Measurements from ENCODE around the gene DNAH2.
A peak's percentile ranks its signal among the peaks of the same experiment; 100 is the strongest.

Gene DNAH2

DNA sequence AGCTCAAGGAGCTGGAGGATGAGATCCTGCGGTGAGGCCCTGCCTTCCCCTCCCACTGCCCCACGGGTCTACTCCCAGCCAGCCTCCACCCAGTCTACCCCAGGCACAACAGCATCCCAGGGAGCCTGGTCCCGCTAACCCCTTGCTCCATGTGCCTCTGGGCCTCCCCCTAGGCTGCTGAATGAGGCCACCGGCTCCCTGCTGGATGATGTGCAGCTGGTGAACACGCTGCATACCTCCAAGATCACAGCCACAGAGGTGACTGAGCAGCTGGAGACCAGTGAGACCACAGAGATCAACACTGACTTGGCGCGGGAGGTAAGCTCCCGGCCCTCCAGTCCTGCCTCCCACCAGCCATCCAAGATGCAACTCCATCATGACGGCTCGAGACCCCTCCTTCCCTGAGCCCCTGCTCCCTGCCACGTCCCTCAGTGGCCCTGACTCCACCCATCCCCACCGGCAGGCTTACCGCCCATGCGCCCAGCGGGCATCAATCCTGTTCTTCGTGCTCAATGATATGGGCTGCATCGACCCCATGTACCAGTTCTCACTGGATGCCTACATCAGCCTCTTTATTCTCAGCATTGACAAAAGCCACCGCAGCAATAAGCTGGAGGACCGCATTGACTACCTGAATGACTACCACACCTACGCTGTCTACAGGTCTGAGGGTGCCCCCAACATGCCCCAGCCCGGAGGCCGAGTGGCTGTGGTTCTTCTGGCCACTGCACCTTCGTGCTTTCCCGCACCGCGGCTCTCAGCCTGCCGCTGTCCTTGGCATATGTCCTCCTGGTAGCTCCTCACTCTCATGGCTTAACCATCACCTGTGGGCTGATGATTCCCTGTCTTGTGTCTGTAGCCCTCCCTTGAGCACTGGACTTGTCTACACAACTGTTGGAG is 101.5 kb downstream of the DNAH2 start:
- TF ChIP-seq TAF1 (IDR thresholded peaks at IDR 0.05; ENCODE audit: low read depth, low read length) = no peak
- no peak for TF ChIP-seq POLR2A (IDR thresholded peaks at IDR 0.05; ENCODE audit: low read depth, low read length)
- no peak for TF ChIP-seq PAX5 (IDR thresholded peaks at IDR 0.05; ENCODE audit: insufficient read depth, low read length, severe bottlenecking)
- no peak for TF ChIP-seq POU2F2 (IDR thresholded peaks at IDR 0.05; ENCODE audit: low read depth, low read length)
- TF ChIP-seq SPI1 (IDR thresholded peaks at IDR 0.05; ENCODE audit: low read depth, low read length) = no peak
- DNase-seq (ENCODE audit: insufficient read length, low spot score) (no peak), FAIRE-seq (no peak)

DNA sequence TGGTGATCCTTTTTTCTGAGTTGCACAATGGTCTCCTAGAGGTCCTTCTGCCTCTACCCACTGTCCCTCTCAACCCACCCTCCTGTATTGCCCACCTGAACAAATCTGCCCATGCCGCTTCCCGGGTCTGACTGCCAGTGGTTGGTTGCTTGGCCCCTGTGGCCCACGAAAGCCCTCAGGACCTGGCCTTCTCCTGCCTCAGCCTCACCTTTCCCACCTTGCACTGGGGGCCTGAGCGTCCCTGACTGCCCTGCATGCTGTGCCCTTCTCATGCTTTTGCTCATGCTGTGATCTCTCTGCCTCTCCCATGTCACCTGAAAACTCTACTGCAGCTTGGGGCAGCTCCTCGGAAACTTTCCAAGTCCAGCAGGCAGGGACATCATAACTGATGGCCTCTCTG is 102.7 kb downstream of the DNAH2 start:
- no peak for TF ChIP-seq POLR2AphosphoS5 (IDR thresholded peaks at IDR 0.05; ENCODE audit: low read depth, low read length)
- TF ChIP-seq SPI1 (IDR thresholded peaks at IDR 0.05; ENCODE audit: low read depth, low read length) = no peak
- TF ChIP-seq POLR2A (IDR thresholded peaks at IDR 0.05; ENCODE audit: low read depth, low read length) = no peak
- TF ChIP-seq PAX5 (IDR thresholded peaks at IDR 0.05; ENCODE audit: insufficient read depth, low read length, severe bottlenecking) = no peak
- no peak for TF ChIP-seq POU2F2 (IDR thresholded peaks at IDR 0.05; ENCODE audit: low read depth, low read length)
- no peak for TF ChIP-seq TAF1 (IDR thresholded peaks at IDR 0.05; ENCODE audit: low read depth, low read length)
- FAIRE-seq = no peak
- DNase-seq (ENCODE audit: insufficient read length, low spot score) = no peak

DNA sequence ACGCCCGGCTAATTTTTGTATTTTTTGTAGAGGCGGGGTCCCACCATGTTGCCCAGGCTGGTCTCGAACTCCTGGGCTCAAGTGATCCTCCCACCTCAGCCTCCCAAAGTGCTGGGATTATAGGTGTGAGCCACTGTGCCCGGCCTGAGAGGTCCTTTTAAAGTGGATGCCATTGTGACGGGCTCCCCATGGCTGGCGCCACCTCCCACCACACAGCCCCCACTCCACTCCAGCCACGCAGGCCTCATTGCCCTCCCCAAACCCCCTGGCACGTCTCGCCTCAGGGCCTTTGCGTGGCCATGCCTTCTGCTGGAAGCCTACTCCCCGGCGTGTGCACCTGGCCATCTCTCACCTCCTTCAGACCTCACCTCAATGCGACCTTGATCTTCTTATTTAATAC is 104.6 kb downstream of the DNAH2 start:
- no peak for FAIRE-seq
- TF ChIP-seq PAX5 (IDR thresholded peaks at IDR 0.05; ENCODE audit: insufficient read depth, low read length, severe bottlenecking) (no peak), POU2F2 (IDR thresholded peaks at IDR 0.05; ENCODE audit: low read depth, low read length) (no peak), POLR2AphosphoS5 (IDR thresholded peaks at IDR 0.05; ENCODE audit: low read depth, low read length) (no peak), TAF1 (IDR thresholded peaks at IDR 0.05; ENCODE audit: low read depth, low read length) (no peak), SPI1 (IDR thresholded peaks at IDR 0.05; ENCODE audit: low read depth, low read length) (no peak), POLR2A (IDR thresholded peaks at IDR 0.05; ENCODE audit: low read depth, low read length) (no peak)

DNA sequence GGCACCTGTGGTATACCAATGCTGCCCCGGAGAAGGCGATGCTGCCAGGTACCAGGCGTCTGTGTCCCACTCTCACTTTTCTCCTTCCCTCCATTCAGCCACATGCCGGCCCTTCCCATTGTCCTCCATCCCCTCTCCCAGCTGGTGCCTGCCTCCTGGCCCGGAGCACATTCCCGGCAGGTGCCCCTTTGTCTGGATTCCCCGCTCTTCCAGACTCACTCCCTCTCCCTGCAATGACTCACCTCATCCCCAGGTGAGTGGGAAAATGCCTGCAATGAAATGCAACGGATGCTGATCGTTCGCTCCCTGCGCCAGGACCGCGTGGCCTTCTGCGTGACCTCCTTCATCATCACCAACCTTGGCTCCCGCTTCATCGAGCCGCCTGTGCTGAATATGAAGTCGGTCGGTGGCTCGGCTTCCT is 106.0 kb downstream of the DNAH2 start:
- no peak for TF ChIP-seq PAX5 (IDR thresholded peaks at IDR 0.05; ENCODE audit: insufficient read depth, low read length, severe bottlenecking)
- TF ChIP-seq TAF1 (IDR thresholded peaks at IDR 0.05; ENCODE audit: low read depth, low read length) = no peak
- no peak for TF ChIP-seq POLR2AphosphoS5 (IDR thresholded peaks at IDR 0.05; ENCODE audit: low read depth, low read length)
- no peak for TF ChIP-seq SPI1 (IDR thresholded peaks at IDR 0.05; ENCODE audit: low read depth, low read length)
- TF ChIP-seq POU2F2 (IDR thresholded peaks at IDR 0.05; ENCODE audit: low read depth, low read length) = no peak
- no peak for TF ChIP-seq POLR2A (IDR thresholded peaks at IDR 0.05; ENCODE audit: low read depth, low read length)
- DNase-seq (ENCODE audit: insufficient read length, low spot score) = no peak
- FAIRE-seq = no peak

More for the DNA sequence above, 104.6 kb downstream of the DNAH2 start:
- DNase-seq (ENCODE audit: insufficient read length, low spot score) = no peak

GRCh38 chr17:7824021-7824924 is 106.7 kb downstream of the DNAH2 start:
- DNase-seq (ENCODE audit: insufficient read length, low spot score) (no peak), FAIRE-seq (no peak)

DNA sequence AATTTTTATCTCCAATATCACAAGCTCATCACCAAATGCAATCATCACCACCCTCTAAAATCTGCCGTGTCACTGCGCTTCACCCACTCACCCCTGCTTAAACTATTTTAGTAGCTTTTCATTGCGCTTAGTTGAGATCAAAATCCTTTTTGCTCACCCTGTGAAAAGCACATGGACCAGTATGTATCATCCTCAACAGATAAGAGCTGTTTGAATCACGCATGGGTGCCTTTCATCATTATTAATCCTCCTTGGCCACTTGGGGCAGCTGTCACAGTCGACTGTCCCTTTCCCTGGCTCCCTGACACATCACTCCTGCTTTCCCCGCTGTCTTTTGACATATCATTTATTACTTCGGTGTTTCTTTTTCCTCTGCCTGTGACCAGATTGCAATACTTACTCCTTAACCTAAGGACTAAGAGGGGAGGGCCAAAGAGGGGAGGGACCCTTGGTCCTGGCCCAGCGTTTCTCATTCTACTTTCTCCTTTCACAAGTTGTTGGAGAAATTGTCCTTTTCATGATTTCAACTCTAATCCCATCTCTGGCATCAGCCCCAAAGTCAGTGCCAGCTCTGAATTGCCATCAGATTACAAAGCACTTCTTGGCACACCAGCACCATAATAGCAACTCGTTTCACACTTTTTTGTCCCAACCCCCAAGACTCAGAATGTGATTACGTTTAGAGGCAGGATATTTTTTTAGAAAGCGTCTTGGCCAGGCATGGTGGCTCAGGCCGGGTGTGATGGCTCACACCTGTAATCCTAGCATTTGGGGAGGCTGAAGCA is 107.9 kb downstream of the DNAH2 start:
- TF ChIP-seq TAF1 (IDR thresholded peaks at IDR 0.05; ENCODE audit: low read depth, low read length) = no peak
- TF ChIP-seq POU2F2 (IDR thresholded peaks at IDR 0.05; ENCODE audit: low read depth, low read length) = no peak
- no peak for TF ChIP-seq PAX5 (IDR thresholded peaks at IDR 0.05; ENCODE audit: insufficient read depth, low read length, severe bottlenecking)
- TF ChIP-seq SPI1 (IDR thresholded peaks at IDR 0.05; ENCODE audit: low read depth, low read length) = no peak

More at GRCh38 chr17:7824021-7824924, 106.7 kb downstream of the DNAH2 start:
- no peak for TF ChIP-seq POU2F2 (IDR thresholded peaks at IDR 0.05; ENCODE audit: low read depth, low read length)
- TF ChIP-seq POLR2AphosphoS5 (IDR thresholded peaks at IDR 0.05; ENCODE audit: low read depth, low read length) = no peak
- TF ChIP-seq SPI1 (IDR thresholded peaks at IDR 0.05; ENCODE audit: low read depth, low read length) = no peak
- TF ChIP-seq POLR2A (IDR thresholded peaks at IDR 0.05; ENCODE audit: low read depth, low read length) = no peak
- TF ChIP-seq PAX5 (IDR thresholded peaks at IDR 0.05; ENCODE audit: insufficient read depth, low read length, severe bottlenecking) = no peak
- no peak for TF ChIP-seq TAF1 (IDR thresholded peaks at IDR 0.05; ENCODE audit: low read depth, low read length)

GRCh38 chr17:7830616-7831015 is 113.1 kb downstream of the DNAH2 start:
- no peak for DNase-seq (ENCODE audit: insufficient read length, low spot score)
- no peak for FAIRE-seq
- TF ChIP-seq PAX5 (IDR thresholded peaks at IDR 0.05; ENCODE audit: insufficient read depth, low read length, severe bottlenecking) = no peak

More for the DNA sequence above, 107.9 kb downstream of the DNAH2 start:
- peak; percentile 13 for FAIRE-seq
- DNase-seq (ENCODE audit: insufficient read length, low spot score) = no peak

GRCh38 chr17:7831233-7831632 is 113.7 kb downstream of the DNAH2 start:
- FAIRE-seq (no peak), DNase-seq (ENCODE audit: insufficient read length, low spot score) (no peak)
- TF ChIP-seq PAX5 (IDR thresholded peaks at IDR 0.05; ENCODE audit: insufficient read depth, low read length, severe bottlenecking) = no peak

DNA sequence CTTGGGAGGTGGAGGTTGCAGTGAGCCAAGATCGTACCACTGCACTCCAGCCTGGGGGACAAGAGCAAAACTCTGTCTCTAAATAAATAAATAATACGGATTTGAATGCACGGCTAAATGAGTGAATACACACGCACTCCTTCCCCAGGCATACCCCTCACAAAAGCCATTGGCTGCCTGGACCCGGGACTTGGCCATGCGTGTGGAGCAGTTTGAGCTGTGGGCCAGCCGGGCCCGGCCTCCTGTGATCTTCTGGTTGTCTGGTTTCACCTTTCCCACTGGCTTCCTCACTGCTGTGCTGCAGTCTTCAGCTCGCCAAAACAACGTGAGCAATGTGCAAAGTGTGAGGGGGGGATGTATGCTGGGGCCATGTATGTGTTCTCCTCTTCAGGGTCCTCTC is 114.9 kb downstream of the DNAH2 start:
- DNase-seq (ENCODE audit: insufficient read length, low spot score) = no peak
- no peak for FAIRE-seq
- TF ChIP-seq POLR2AphosphoS5 (IDR thresholded peaks at IDR 0.05; ENCODE audit: low read depth, low read length) = no peak
- TF ChIP-seq SPI1 (IDR thresholded peaks at IDR 0.05; ENCODE audit: low read depth, low read length) = no peak
- TF ChIP-seq TAF1 (IDR thresholded peaks at IDR 0.05; ENCODE audit: low read depth, low read length) = no peak
- no peak for TF ChIP-seq POU2F2 (IDR thresholded peaks at IDR 0.05; ENCODE audit: low read depth, low read length)
- TF ChIP-seq PAX5 (IDR thresholded peaks at IDR 0.05; ENCODE audit: insufficient read depth, low read length, severe bottlenecking) = no peak
- no peak for TF ChIP-seq POLR2A (IDR thresholded peaks at IDR 0.05; ENCODE audit: low read depth, low read length)
